K562 (cell line): ENCODE results near the gene PDHB. TPM values are rescaled to one million over a fixed set of nuclear protein-coding genes. Genes with fewer than 3 reads are reported as not detected.

Experiments
- CTCF ChIP-seq, 3 experiments: IDR thresholded peaks in 2 of 3; conservative IDR thresholded peaks in 1 of 3; 2 replicates each; pipeline ENCODE4 v1.5.1; 2011 to 2012; ENCODE audit warnings: low read length in 3 of 3, mild to moderate bottlenecking in 3 of 3, control low read depth in 2 of 3, improper control_type of control experiment in 1 of 3, inconsistent platforms in 1 of 3, low read depth in 1 of 3, mixed read lengths in 1 of 3, moderate library complexity in 1 of 3; ENCODE audit not compliant: insufficient read depth in 2 of 3
- CXXC5 ChIP-seq: fragments of 250-450 bp; sonication (Bioruptor Pico); IDR thresholded peaks from 2 replicates; pipeline ENCODE4 v1.8.0; 2022; ENCODE audit warnings: inconsistent platforms, mild to moderate bottlenecking, moderate library complexity
- EP400 ChIP-seq: fragments of 450-650 bp; IDR thresholded peaks from 2 replicates; pipeline ENCODE4 v1.6.1; 2017; ENCODE audit warnings: antibody characterized with exemption, mild to moderate bottlenecking, moderate library complexity
- ETV5 ChIP-seq: sonication (generic); formaldehyde crosslinking; IDR thresholded peaks from 2 replicates; pipeline ENCODE4 v1.4.0; 2020; ENCODE audit warnings: low read depth, mild to moderate bottlenecking, missing genetic modification reagents
- FOS ChIP-seq: IDR thresholded peaks from 3 replicates; pipeline ENCODE4 v1.6.1; 2011; ENCODE audit not compliant: insufficient read length; ENCODE audit errors: extremely low read depth
- FOXK2 ChIP-seq, 2 experiments: fragments of 450-650 bp; IDR thresholded peaks in 1 of 2; conservative IDR thresholded peaks in 1 of 2; 2 replicates each; pipeline ENCODE4 v1.6.1; 2016; ENCODE audit warnings: low read depth in 2 of 2, mild to moderate bottlenecking in 1 of 2
- FOXP1 ChIP-seq: sonication (generic); formaldehyde crosslinking; IDR thresholded peaks from 2 replicates; pipeline ENCODE4 v1.8.0; 2022; ENCODE audit warnings: mild to moderate bottlenecking, missing genetic modification reagents
- HOXB6 ChIP-seq: fragments of 250-450 bp; sonication (Bioruptor Pico); IDR thresholded peaks from 2 replicates; pipeline ENCODE4 v1.5.1; 2022; ENCODE audit warnings: mild to moderate bottlenecking, borderline replicate concordance
- KDM5B ChIP-seq: fragments of 200-600 bp; sonication (generic); IDR thresholded peaks from 2 replicates; pipeline ENCODE4 v1.6.1; 2012; ENCODE audit warnings: low read depth, mild to moderate bottlenecking, moderate library complexity, low read length, control low read depth, inconsistent platforms; ENCODE audit not compliant: insufficient replicate concordance
- L3MBTL2 ChIP-seq: fragments of 450-650 bp; IDR thresholded peaks from 2 replicates; pipeline ENCODE4 v1.6.1; 2016; ENCODE audit warnings: mild to moderate bottlenecking, moderate library complexity
- NFRKB ChIP-seq: fragments of 450-650 bp; IDR thresholded peaks from 2 replicates; pipeline ENCODE4 v1.6.1; 2016; ENCODE audit warnings: low read depth
- POLR2G ChIP-seq: fragments of 200-400 bp; formaldehyde crosslinking; IDR thresholded peaks from 2 replicates; pipeline ENCODE4 v1.6.1; 2017; ENCODE audit warnings: low read depth, mild to moderate bottlenecking, antibody characterized with exemption, low read length, moderate library complexity
- POLR2H ChIP-seq: IDR thresholded peaks from 2 replicates; pipeline ENCODE4 v1.6.1; 2016; ENCODE audit warnings: missing genetic modification characterization, low read depth, mild to moderate bottlenecking, control low read depth, missing compliant biosample characterization, moderate library complexity
- SUPT5H ChIP-seq: fragments of 450-650 bp; IDR thresholded peaks from 2 replicates; pipeline ENCODE4 v1.6.1; 2016
- TEAD1 ChIP-seq, 2 experiments: fragments of 450-650 bp in 1 of 2; sonication (generic) in 1 of 2; formaldehyde crosslinking; IDR thresholded peaks; 2 replicates each; pipeline versions ENCODE4 v1.4.0 to v1.8.0; 2020 to 2022; ENCODE audit warnings: mild to moderate bottlenecking in 2 of 2, missing genetic modification reagents in 1 of 2
- polyA plus RNA-seq, 8 experiments: library from polyadenylated mRNA; depleted of rRNA in 4 of 8; stranded (reverse) in 5 of 8; unstranded in 3 of 8; fragments of >200 nt; fragmentation: Nextera tagmentation in 2 of 8; fragmentation: Illumina TruSeq in 1 of 8; extraction: Ambion mirVana in 2 of 8; extraction: Trizol in 1 of 8; gene quantifications; 2 replicates each; pipeline versions ENCODE4 v1.2.1 to v1.2.3, GENCODE V29; 2011 to 2014; ENCODE audit warnings: inconsistent platforms in 1 of 8, missing spikeins in 1 of 8
- total RNA-seq, 7 experiments: library from RNA; depleted of rRNA in 6 of 7; stranded (reverse); fragments of >200 nt in 6 of 7; fragmentation: Illumina TruSeq in 2 of 7; extraction: Trizol in 2 of 7; gene quantifications; 2 replicates each; pipeline versions ENCODE4 v1.2.1 to v1.2.3, GENCODE V29; 2011 to 2021; ENCODE audit warnings: low replicate concordance in 1 of 7
- TF ChIP-seq, protein P1 (sequence below): fragments of 200-800 bp; sonication (Bioruptor generic); IDR thresholded peaks from 2 replicates; pipeline ENCODE4 v1.6.1; 2017; ENCODE audit warnings: missing genetic modification characterization, missing compliant biosample characterization
- TF ChIP-seq, protein P2 (sequence below): fragments of 250-450 bp; sonication (Bioruptor Pico); IDR thresholded peaks from 2 replicates; pipeline ENCODE4 v1.5.0; 2021
- TF ChIP-seq, protein P3 (sequence below), 2 experiments: fragments of 450-650 bp; IDR thresholded peaks; 2 replicates each; pipeline ENCODE4 v1.6.1; 2018; ENCODE audit warnings: mild to moderate bottlenecking in 2 of 2, low read depth in 1 of 2; ENCODE audit not compliant: partially characterized antibody in 2 of 2

The PDHB gene
- total and polyA plus RNA-seq, 9 of the 15 experiments (the other 6 are each of a cell fraction or from before 2014, with no cell fraction given), result 51.2 to 178 (median 85.2) TPM

- TF ChIP-seq, protein P1, sequence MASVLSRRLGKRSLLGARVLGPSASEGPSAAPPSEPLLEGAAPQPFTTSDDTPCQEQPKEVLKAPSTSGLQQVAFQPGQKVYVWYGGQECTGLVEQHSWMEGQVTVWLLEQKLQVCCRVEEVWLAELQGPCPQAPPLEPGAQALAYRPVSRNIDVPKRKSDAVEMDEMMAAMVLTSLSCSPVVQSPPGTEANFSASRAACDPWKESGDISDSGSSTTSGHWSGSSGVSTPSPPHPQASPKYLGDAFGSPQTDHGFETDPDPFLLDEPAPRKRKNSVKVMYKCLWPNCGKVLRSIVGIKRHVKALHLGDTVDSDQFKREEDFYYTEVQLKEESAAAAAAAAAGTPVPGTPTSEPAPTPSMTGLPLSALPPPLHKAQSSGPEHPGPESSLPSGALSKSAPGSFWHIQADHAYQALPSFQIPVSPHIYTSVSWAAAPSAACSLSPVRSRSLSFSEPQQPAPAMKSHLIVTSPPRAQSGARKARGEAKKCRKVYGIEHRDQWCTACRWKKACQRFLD, result peak; percentile 49; the same call in 1 of the 2 replicates
- TF ChIP-seq POLR2G (peak; percentile 93), KDM5B (peak; percentile 70), TEAD1 (CRISPR knock-in tag; IDR thresholded peaks at IDR 0.05) (peak in 1 of 2 experiments; percentile 62; a peak in 1 of 4 replicates), SUPT5H (peak; percentile 94), FOXK2 (conservative IDR thresholded peaks at IDR 0.05 in 1 of 2, IDR thresholded peaks at IDR 0.05 in 1 of 2; ENCODE audit: low read depth in 2 of 2) (peak in 1 of 2 experiments; percentile 79; a peak in 2 of 4 replicates), ETV5 (CRISPR knock-in tag) (peak; percentile 34; the same call in 1 of the 2 replicates), CXXC5 (CRISPR knock-in tag) (peak; percentile 75), HOXB6 (CRISPR knock-in tag) (no peak), NFRKB (peak; percentile 83; the same call in 1 of the 2 replicates), FOS (no peak), EP400 (peak; percentile 85), CTCF (IDR thresholded peaks at IDR 0.05 in 2 of 3, conservative IDR thresholded peaks at IDR 0.05 in 1 of 3; ENCODE audit: insufficient read depth in 2 of 3, low read depth in 1 of 3, low read length in 3 of 3) (no peak; a peak in 1 of 6 replicates), FOXP1 (CRISPR knock-in tag) (peak; percentile 32; the same call in 1 of the 2 replicates), POLR2H (0 out of 2 replicates have a peak, but pooled peaks have one; percentile 36), L3MBTL2 (peak; percentile 78)
- TF ChIP-seq, protein P2, sequence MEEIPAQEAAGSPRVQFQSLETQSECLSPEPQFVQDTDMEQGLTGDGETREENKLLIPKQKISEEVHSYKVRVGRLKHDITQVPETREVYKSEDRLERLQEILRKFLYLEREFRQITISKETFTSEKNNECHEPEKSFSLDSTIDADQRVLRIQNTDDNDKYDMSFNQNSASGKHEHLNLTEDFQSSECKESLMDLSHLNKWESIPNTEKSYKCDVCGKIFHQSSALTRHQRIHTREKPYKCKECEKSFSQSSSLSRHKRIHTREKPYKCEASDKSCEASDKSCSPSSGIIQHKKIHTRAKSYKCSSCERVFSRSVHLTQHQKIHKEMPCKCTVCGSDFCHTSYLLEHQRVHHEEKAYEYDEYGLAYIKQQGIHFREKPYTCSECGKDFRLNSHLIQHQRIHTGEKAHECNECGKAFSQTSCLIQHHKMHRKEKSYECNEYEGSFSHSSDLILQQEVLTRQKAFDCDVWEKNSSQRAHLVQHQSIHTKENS (CRISPR knock-in tag), result no peak
- TF ChIP-seq, protein P3, sequence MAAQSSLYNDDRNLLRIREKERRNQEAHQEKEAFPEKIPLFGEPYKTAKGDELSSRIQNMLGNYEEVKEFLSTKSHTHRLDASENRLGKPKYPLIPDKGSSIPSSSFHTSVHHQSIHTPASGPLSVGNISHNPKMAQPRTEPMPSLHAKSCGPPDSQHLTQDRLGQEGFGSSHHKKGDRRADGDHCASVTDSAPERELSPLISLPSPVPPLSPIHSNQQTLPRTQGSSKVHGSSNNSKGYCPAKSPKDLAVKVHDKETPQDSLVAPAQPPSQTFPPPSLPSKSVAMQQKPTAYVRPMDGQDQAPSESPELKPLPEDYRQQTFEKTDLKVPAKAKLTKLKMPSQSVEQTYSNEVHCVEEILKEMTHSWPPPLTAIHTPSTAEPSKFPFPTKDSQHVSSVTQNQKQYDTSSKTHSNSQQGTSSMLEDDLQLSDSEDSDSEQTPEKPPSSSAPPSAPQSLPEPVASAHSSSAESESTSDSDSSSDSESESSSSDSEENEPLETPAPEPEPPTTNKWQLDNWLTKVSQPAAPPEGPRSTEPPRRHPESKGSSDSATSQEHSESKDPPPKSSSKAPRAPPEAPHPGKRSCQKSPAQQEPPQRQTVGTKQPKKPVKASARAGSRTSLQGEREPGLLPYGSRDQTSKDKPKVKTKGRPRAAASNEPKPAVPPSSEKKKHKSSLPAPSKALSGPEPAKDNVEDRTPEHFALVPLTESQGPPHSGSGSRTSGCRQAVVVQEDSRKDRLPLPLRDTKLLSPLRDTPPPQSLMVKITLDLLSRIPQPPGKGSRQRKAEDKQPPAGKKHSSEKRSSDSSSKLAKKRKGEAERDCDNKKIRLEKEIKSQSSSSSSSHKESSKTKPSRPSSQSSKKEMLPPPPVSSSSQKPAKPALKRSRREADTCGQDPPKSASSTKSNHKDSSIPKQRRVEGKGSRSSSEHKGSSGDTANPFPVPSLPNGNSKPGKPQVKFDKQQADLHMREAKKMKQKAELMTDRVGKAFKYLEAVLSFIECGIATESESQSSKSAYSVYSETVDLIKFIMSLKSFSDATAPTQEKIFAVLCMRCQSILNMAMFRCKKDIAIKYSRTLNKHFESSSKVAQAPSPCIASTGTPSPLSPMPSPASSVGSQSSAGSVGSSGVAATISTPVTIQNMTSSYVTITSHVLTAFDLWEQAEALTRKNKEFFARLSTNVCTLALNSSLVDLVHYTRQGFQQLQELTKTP (IDR thresholded peaks at IDR 0.05; ENCODE audit: low read depth in 1 of 2, partially characterized antibody in 2 of 2), result no peak
These were observed at the start of gene PDHB (continued) for GRCh38 chr3:58433400-58434167.
